ENCODE results near the gene KCTD2.

The KCTD2 gene

DNA sequence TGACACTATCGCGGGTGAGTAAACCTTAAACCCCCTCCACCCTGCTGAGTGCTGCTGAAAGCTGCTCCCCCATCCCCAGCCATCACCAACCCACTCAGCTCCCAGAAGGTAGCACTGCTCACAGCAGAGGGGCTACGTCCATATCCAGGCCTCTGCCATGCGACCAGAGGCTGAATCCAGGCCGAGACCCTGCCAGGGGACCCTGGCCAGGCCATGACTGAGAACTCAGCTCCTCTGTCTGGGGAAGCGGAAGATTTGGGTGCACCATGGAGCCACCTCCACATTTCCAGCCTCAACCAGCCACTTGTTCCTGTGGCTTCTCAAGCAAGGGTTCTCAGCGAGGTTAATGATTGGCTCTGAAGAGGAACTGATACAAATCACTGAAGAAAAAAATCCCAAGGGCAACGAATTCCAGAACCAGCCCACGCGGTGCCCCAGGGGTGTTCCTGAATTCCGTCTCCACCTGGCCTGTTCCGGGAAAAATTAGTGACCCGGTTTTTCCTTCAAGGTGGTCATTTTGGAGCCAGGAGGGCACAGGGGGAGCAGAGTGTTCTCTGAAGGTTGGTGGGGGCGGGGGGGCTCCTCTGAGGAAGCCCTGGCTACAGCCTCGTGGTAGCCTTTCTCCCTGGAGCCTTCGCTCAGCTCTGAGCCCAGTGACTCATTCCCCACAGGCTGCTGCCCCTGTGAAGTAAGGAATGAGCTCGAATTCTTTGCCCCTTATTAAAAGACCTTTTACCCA lies 31.4 kb downstream of the KCTD2 start:
- TF ChIP-seq, protein P1, sequence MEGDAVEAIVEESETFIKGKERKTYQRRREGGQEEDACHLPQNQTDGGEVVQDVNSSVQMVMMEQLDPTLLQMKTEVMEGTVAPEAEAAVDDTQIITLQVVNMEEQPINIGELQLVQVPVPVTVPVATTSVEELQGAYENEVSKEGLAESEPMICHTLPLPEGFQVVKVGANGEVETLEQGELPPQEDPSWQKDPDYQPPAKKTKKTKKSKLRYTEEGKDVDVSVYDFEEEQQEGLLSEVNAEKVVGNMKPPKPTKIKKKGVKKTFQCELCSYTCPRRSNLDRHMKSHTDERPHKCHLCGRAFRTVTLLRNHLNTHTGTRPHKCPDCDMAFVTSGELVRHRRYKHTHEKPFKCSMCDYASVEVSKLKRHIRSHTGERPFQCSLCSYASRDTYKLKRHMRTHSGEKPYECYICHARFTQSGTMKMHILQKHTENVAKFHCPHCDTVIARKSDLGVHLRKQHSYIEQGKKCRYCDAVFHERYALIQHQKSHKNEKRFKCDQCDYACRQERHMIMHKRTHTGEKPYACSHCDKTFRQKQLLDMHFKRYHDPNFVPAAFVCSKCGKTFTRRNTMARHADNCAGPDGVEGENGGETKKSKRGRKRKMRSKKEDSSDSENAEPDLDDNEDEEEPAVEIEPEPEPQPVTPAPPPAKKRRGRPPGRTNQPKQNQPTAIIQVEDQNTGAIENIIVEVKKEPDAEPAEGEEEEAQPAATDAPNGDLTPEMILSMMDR (IDR thresholded peaks at IDR 0.05; ENCODE audit: low read depth, low read length, missing control alignments), result no peak
- no peaks in the 10 kb centered on the region for H3K36me3 ChIP-seq (replicated peaks)
- DNase-seq, result peak; percentile 76

DNA sequence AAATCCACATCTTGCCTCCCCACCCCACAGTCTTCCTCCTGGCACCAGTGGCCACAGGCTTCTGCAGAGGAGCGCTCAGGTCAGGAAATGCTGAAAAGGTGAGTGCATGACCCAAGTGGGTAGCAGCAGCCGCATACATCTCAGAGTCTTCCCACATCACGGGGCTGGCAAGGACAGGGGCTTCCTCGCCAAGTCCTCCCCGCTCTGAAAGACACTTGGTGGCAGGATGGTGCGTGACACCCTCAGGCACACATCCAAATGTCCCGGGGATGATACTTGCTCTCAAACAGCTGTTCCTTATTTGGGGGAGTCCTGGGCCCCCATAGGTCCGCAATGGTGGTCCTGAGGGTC lies 32.0 kb downstream of the KCTD2 start:
- Histone ChIP-seq H3K4me3 (ENCODE audit: low read depth, low read length) (no peak overlapping the region), H3K27ac (peak overlapping the region; percentile 17), H3K36me3 (replicated peaks) (no peaks in the 10 kb centered on the region), H3K27me3 (replicated peaks) (no peaks in the 10 kb centered on the region)
- in situ Hi-C loops (cut with HindIII; ENCODE audit: low pct_ligation_motif_present, low sequenced_read_pairs), result no loop called here
- no peak for DNase-seq
- TF ChIP-seq, protein P1 (IDR thresholded peaks at IDR 0.05; ENCODE audit: low read depth, low read length, missing control alignments), result no peak

More for the DNA sequence above, 31.4 kb downstream of the KCTD2 start:
- in situ Hi-C loops (cut with HindIII; ENCODE audit: low pct_ligation_motif_present, low sequenced_read_pairs), result no loop called here
- peak overlapping the region; percentile 17 for H3K27ac ChIP-seq
- no peak overlapping the region for H3K4me3 ChIP-seq (ENCODE audit: low read depth, low read length)
- no peaks in the 10 kb centered on the region for H3K27me3 ChIP-seq (replicated peaks)

DNA sequence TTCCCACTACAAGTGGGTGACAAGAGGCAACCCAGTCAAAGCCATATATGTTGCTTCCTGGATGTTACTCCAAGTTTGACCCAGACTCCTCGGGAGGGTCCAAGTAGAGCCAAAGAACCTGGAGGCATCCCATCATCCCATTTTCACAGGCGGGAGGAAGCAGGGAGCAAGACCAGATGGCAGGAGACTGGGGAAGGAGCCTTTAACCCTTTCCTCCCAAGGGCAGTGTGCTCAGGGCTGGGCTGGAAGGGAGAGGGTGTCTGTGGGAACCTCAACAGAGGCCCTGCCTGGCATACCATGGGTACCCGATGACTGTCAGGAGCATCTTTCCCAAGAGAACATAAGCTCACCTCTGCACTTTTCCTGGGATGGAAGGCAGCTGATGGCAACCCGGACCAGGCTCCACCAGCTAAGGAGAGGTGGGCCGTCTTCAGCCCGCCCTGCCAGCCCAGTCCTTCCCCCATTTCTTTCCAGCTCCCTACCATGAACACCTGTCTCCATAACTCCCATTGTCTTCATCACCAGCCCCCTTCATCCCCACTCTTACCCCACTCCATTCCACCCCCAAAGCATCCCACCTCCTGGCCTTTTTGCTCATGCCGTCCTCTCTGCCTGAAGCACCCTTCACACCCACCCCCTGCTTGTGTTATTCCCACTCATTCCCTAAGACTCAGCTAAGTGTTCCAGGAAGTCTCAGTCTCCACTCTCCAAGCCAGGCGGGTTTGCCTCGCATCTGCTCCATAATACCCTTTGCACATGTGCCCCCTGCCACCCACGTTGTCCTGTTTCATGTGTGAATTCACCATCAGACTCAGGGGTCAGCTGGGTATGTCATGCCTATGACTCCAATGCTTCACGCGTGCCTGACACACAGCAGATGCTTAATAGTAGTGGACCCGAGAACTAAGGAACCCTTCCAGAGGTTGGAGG lies 34.9 kb downstream of the KCTD2 start:
- DNase-seq, result no peak
- H3K36me3 ChIP-seq (replicated peaks), result no peaks in the 10 kb centered on the region
- no peak overlapping the region for H3K4me3 ChIP-seq (ENCODE audit: low read depth, low read length)
- H3K27me3 ChIP-seq (replicated peaks), result no peaks in the 10 kb centered on the region
- TF ChIP-seq, protein P1 (IDR thresholded peaks at IDR 0.05; ENCODE audit: low read depth, low read length, missing control alignments), result no peak
- in situ Hi-C loops (cut with HindIII; ENCODE audit: low pct_ligation_motif_present, low sequenced_read_pairs), result no loop called here
- no peak overlapping the region for H3K27ac ChIP-seq

DNA sequence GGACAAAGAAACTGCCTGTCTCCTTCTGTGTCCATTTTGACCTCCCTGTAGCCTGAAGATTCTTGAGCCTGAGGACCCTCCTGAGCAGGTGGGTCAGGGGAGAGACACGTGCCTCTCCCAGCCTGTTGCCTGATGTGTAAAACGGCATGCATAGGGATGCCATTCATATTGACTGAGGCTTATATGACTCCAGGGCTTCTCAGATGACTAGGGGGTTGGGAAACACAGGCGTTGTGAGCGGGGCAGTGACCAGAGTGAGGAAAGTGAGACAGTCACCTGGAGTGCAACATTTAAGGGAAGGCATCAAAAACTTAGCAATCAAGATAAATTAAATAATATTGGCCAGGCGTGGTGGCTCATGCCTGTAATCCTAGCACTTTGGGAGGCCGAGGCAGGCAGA lies 35.7 kb downstream of the KCTD2 start:
- in situ Hi-C loops (cut with HindIII; ENCODE audit: low pct_ligation_motif_present, low sequenced_read_pairs), result no loop called here
- no peak overlapping the region for H3K27ac ChIP-seq
- H3K27me3 ChIP-seq (replicated peaks), result no peaks in the 10 kb centered on the region
- DNase-seq, result no peak
- no peaks in the 10 kb centered on the region for H3K36me3 ChIP-seq (replicated peaks)
- H3K4me3 ChIP-seq (ENCODE audit: low read depth, low read length), result no peak overlapping the region
- TF ChIP-seq, protein P1 (IDR thresholded peaks at IDR 0.05; ENCODE audit: low read depth, low read length, missing control alignments), result no peak

DNA sequence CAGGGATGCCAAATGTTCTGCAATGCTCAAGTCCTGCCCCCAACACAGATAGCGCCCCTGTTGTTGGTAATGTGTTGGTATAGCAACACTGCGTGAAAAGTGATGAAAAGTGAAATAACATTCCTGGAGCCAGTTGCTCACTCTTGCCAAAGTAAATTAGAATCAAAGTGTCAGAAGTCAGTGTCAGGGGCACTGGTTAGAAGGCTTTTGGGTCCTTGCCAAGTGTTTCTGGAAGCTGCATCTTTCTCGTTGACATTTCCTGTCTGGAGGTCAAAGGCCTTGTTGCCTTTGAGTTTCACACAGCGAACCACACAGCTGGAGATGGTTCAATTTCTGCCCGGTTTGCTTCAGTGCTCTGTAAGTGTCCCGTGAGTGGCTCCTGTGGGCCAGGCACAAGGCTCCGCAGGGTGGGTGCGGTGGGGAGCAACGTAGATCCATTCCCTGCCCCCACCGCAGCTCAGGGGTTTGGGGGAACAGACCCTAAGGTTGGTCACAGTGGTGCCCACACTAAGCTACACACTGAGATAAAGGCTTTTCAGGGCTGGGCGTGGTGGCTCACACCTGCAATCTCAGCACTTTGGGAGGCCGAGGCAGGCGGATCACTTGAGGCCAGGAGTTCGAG lies 37.1 kb downstream of the KCTD2 start:
- in situ Hi-C loops (cut with HindIII; ENCODE audit: low pct_ligation_motif_present, low sequenced_read_pairs), result no loop called here
- Histone ChIP-seq H3K36me3 (replicated peaks) (no peaks in the 10 kb centered on the region), H3K4me3 (ENCODE audit: low read depth, low read length) (no peak overlapping the region), H3K27me3 (replicated peaks) (no peaks in the 10 kb centered on the region), H3K27ac (no peak overlapping the region)
- TF ChIP-seq, protein P1 (IDR thresholded peaks at IDR 0.05; ENCODE audit: low read depth, low read length, missing control alignments), result no peak
- DNase-seq, result peak; percentile 38

Measured in brain microvascular endothelial cell (primary cell).